ENCODE results near the gene MICU1. TPM values are rescaled to one million over a fixed set of nuclear protein-coding genes. Genes with fewer than 3 reads are reported as not detected.

Gene MICU1
- total and polyA plus RNA-seq, 2 donors from 2014 or later, result 46.3 to 89.9 TPM

DNA sequence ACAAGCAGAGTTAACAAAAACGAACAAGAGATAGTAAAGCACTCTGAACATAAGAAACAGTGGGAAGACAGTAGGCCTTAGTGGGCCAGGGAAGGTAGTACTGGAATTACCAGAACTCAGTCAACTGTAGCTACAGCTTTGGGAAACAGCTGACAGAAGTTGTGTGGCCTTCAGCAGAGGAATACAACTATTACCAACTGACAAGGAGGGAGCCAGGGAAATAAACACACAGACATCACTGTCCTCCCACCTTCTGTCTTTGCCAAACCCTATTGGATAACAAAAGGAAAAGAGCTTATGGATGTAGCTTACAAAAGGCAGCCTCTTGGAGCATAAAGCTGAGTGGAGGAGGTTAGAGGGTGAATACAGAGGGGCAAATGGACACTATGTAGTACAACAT is 15.4 kb downstream of the MICU1 start:
- no peaks in the 10 kb centered on the region for H3K36me3 ChIP-seq (ENCODE audit: control insufficient read depth in 2 of 3, insufficient read depth in 3 of 3, low read length in 3 of 3)
- H3K9ac ChIP-seq (ENCODE audit: low read length in 3 of 3), result no peak overlapping the region
- no peak overlapping the region for H3K4me3 ChIP-seq (ENCODE audit: low read length in 3 of 3)
- no peak overlapping the region for H3K27ac ChIP-seq (ENCODE audit: low read depth in 2 of 2, low read length in 2 of 2)
- no peak for FAIRE-seq
- peak in 2 of 5 donors; percentile 40 to 51 for DNase-seq
- no peaks in the 10 kb centered on the region for H3K27me3 ChIP-seq (ENCODE audit: control insufficient read depth, insufficient read depth, low read length)
- TF ChIP-seq, protein P1, sequence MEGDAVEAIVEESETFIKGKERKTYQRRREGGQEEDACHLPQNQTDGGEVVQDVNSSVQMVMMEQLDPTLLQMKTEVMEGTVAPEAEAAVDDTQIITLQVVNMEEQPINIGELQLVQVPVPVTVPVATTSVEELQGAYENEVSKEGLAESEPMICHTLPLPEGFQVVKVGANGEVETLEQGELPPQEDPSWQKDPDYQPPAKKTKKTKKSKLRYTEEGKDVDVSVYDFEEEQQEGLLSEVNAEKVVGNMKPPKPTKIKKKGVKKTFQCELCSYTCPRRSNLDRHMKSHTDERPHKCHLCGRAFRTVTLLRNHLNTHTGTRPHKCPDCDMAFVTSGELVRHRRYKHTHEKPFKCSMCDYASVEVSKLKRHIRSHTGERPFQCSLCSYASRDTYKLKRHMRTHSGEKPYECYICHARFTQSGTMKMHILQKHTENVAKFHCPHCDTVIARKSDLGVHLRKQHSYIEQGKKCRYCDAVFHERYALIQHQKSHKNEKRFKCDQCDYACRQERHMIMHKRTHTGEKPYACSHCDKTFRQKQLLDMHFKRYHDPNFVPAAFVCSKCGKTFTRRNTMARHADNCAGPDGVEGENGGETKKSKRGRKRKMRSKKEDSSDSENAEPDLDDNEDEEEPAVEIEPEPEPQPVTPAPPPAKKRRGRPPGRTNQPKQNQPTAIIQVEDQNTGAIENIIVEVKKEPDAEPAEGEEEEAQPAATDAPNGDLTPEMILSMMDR (IDR thresholded peaks at IDR 0.05; ENCODE audit: borderline replicate concordance, extremely low read depth, insufficient read depth), result no peak
- intact Hi-C loops (cut with DNase I), result no loop called here
- no peaks in the 10 kb centered on the region for H3K9me3 ChIP-seq (ENCODE audit: control insufficient read depth in 2 of 3, insufficient read depth in 1 of 3, low read length in 3 of 3)
- H3K4me1 ChIP-seq (ENCODE audit: control insufficient read depth in 2 of 3, insufficient read depth in 2 of 3, low read depth in 1 of 3, low read length in 3 of 3), result no peaks in the 10 kb centered on the region

DNA sequence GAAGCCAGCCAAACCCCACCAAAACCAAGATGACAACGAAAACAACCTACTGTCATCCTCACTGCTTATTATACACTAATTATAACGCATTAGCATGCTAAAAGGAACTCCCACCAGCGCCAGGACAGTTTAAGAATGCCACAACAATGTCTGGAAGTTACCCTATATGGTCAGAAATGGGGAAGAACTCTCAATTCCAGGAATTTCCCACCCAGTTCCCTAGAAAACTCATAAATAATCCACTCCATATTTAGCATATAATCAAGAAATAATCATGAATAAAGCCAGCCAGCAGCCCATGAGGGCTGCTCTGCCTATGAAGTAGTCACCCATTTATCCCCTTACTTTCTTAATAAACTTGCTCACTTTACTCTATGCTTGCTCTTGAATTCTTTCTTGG is 20.8 kb downstream of the MICU1 start:
- H3K36me3 ChIP-seq (ENCODE audit: control insufficient read depth in 2 of 3, insufficient read depth in 3 of 3, low read length in 3 of 3), result no peaks in the 10 kb centered on the region
- DNase-seq (peak in 1 of 5 donors; percentile 51), FAIRE-seq (no peak)
- H3K4me1 ChIP-seq (ENCODE audit: control insufficient read depth in 2 of 3, insufficient read depth in 2 of 3, low read depth in 1 of 3, low read length in 3 of 3), result no peaks in the 10 kb centered on the region
- TF ChIP-seq, protein P1 (IDR thresholded peaks at IDR 0.05; ENCODE audit: borderline replicate concordance, extremely low read depth, insufficient read depth), result no peak
- intact Hi-C loops (cut with DNase I), result no loop called here
- no peak overlapping the region for H3K27ac ChIP-seq (ENCODE audit: low read depth in 2 of 2, low read length in 2 of 2)
- no peak overlapping the region for H3K4me3 ChIP-seq (ENCODE audit: low read length in 3 of 3)
- H3K9me3 ChIP-seq (ENCODE audit: control insufficient read depth in 2 of 3, insufficient read depth in 1 of 3, low read length in 3 of 3), result no peaks in the 10 kb centered on the region
- no peaks in the 10 kb centered on the region for H3K27me3 ChIP-seq (ENCODE audit: control insufficient read depth, insufficient read depth, low read length)
- no peak overlapping the region for H3K9ac ChIP-seq (ENCODE audit: low read length in 3 of 3)

DNA sequence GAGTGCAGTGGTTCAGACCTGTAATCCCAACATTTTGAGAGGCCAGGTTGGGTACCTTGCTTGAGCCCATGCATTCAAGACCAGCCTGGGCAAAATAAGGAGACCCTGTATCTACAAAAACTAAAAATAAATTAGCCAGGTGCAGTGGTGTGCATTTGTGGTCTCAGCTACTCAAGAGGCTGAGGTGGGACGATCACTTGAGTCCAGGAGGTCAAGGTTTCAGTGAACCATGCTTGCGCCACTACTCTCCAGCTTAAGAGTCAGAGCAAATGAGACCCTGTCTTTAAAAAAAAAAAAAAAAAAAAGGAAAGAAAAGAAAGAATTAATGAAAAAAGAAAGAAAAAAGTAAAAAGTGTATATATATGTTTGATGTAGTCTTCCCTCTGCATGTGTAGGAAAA is 24.7 kb downstream of the MICU1 start:
- no peak overlapping the region for H3K27ac ChIP-seq (ENCODE audit: low read depth in 2 of 2, low read length in 2 of 2)
- FAIRE-seq (no peak), DNase-seq (no peak)
- no peaks in the 10 kb centered on the region for H3K4me1 ChIP-seq (ENCODE audit: control insufficient read depth in 2 of 3, insufficient read depth in 2 of 3, low read depth in 1 of 3, low read length in 3 of 3)
- H3K4me3 ChIP-seq (ENCODE audit: low read length in 3 of 3), result no peak overlapping the region
- intact Hi-C loops (cut with DNase I), result no loop called here
- no peak overlapping the region for H3K9ac ChIP-seq (ENCODE audit: low read length in 3 of 3)
- no peaks in the 10 kb centered on the region for H3K27me3 ChIP-seq (ENCODE audit: control insufficient read depth, insufficient read depth, low read length)
- no peaks in the 10 kb centered on the region for H3K9me3 ChIP-seq (ENCODE audit: control insufficient read depth in 2 of 3, insufficient read depth in 1 of 3, low read length in 3 of 3)
- TF ChIP-seq, protein P1 (IDR thresholded peaks at IDR 0.05; ENCODE audit: borderline replicate concordance, extremely low read depth, insufficient read depth), result no peak
- no peaks in the 10 kb centered on the region for H3K36me3 ChIP-seq (ENCODE audit: control insufficient read depth in 2 of 3, insufficient read depth in 3 of 3, low read length in 3 of 3)

Measured in kidney (tissue), 14 donors.